ENCODE data around the gene AARS1. TPM values are rescaled to one million over a fixed set of nuclear protein-coding genes. Genes with fewer than 3 reads are reported as not detected.
"Not testable (repeated sequence)": the region's sequence is repeated elsewhere in the genome, so short reads cannot be mapped to it uniquely, and the experiment has no call there.

The AARS1 gene
- polyA plus RNA-seq, 4 donors: 21.7 to 56.8 (median 45.4) TPM

GRCh38 chr16:70307726-70308125, 18.4 kb upstream of the AARS1 start:
- not testable (repeated sequence) for H3K27ac ChIP-seq (ENCODE audit: low read depth in 1 of 3, low read length in 2 of 3); H3K9me3 ChIP-seq (ENCODE audit: control insufficient read depth in 2 of 2, insufficient read depth in 1 of 2, low read depth in 1 of 2, low read length in 1 of 2); H3K4me1 ChIP-seq (ENCODE audit: control insufficient read depth in 3 of 3, insufficient read depth in 2 of 3, low read depth in 1 of 3, low read length in 2 of 3); H3K4me3 ChIP-seq (ENCODE audit: low read depth in 1 of 3, low read length in 3 of 3); H3K27me3 ChIP-seq (ENCODE audit: control insufficient read depth in 3 of 3, insufficient read depth in 3 of 3, low read length in 3 of 3); DNase-seq; FAIRE-seq
- H3K36me3 ChIP-seq (ENCODE audit: control insufficient read depth in 3 of 3, insufficient read depth in 2 of 3, low read depth in 1 of 3, low read length in 3 of 3): peaks cover 0 to 16% (median 0%) of the 10 kb centered on the region in 3 donors
- 90 to 100% (median 95%) methylated on average over 2 of the region's 2 CpGs for WGBS, 3 donors

GRCh38 chr16:70306880-70307279, 17.6 kb upstream of the AARS1 start:
- Histone ChIP-seq H3K36me3 (ENCODE audit: control insufficient read depth in 3 of 3, insufficient read depth in 2 of 3, low read depth in 1 of 3, low read length in 3 of 3) (peaks cover 0 to 16% (median 0%) of the 10 kb centered on the region in 3 donors), H3K4me3 (ENCODE audit: low read depth in 1 of 3, low read length in 3 of 3) (no peak overlapping the region), H3K9me3 (ENCODE audit: control insufficient read depth in 2 of 2, insufficient read depth in 1 of 2, low read depth in 1 of 2, low read length in 1 of 2) (no peaks in the 10 kb centered on the region), H3K27ac (ENCODE audit: low read depth in 1 of 3, low read length in 2 of 3) (no peak overlapping the region), H3K4me1 (ENCODE audit: control insufficient read depth in 3 of 3, insufficient read depth in 2 of 3, low read depth in 1 of 3, low read length in 2 of 3) (no peaks in the 10 kb centered on the region), H3K27me3 (ENCODE audit: control insufficient read depth in 3 of 3, insufficient read depth in 3 of 3, low read length in 3 of 3) (no peaks in the 10 kb centered on the region)
- FAIRE-seq: no peak
- no peak for DNase-seq
- 90 to 96% (median 91%) methylated on average over 2 of the region's 2 CpGs for WGBS, 3 donors

- H3K4me1 ChIP-seq (ENCODE audit: control insufficient read depth in 3 of 3, insufficient read depth in 2 of 3, low read depth in 1 of 3, low read length in 2 of 3): peaks cover 0 to 5% (median 2%) of the 10 kb centered on the region in 3 donors
- FAIRE-seq (no peak), DNase-seq (no peak)
- H3K4me3 ChIP-seq (ENCODE audit: low read depth in 1 of 3, low read length in 3 of 3): no peak overlapping the region
- H3K27ac ChIP-seq (ENCODE audit: low read depth in 1 of 3, low read length in 2 of 3): no peak overlapping the region
- 64 to 74% (median 70%) methylated on average over 3 of the region's 3 CpGs for WGBS, 3 donors
- no peaks in the 10 kb centered on the region for H3K27me3 ChIP-seq (ENCODE audit: control insufficient read depth in 3 of 3, insufficient read depth in 3 of 3, low read length in 3 of 3)
- peaks cover 0 to 19% (median 2%) of the 10 kb centered on the region in 3 donors for H3K36me3 ChIP-seq (ENCODE audit: control insufficient read depth in 3 of 3, insufficient read depth in 2 of 3, low read depth in 1 of 3, low read length in 3 of 3)
- no peaks in the 10 kb centered on the region for H3K9me3 ChIP-seq (ENCODE audit: control insufficient read depth in 2 of 2, insufficient read depth in 1 of 2, low read depth in 1 of 2, low read length in 1 of 2)
Observed at GRCh38 chr16:70304892-70305448, 15.7 kb upstream of the AARS1 start.

GRCh38 chr16:70302745-70303144, 13.4 kb upstream of the AARS1 start:
- no peak overlapping the region for H3K27ac ChIP-seq (ENCODE audit: low read depth in 1 of 3, low read length in 2 of 3)
- H3K27me3 ChIP-seq (ENCODE audit: control insufficient read depth in 3 of 3, insufficient read depth in 3 of 3, low read length in 3 of 3): no peaks in the 10 kb centered on the region
- peaks cover 0 to 5% (median 2%) of the 10 kb centered on the region in 3 donors for H3K4me1 ChIP-seq (ENCODE audit: control insufficient read depth in 3 of 3, insufficient read depth in 2 of 3, low read depth in 1 of 3, low read length in 2 of 3)
- H3K4me3 ChIP-seq (ENCODE audit: low read depth in 1 of 3, low read length in 3 of 3): no peak overlapping the region
- H3K9me3 ChIP-seq (ENCODE audit: control insufficient read depth in 2 of 2, insufficient read depth in 1 of 2, low read depth in 1 of 2, low read length in 1 of 2): no peaks in the 10 kb centered on the region
- H3K36me3 ChIP-seq (ENCODE audit: control insufficient read depth in 3 of 3, insufficient read depth in 2 of 3, low read depth in 1 of 3, low read length in 3 of 3): peaks cover 0 to 17% (median 2%) of the 10 kb centered on the region in 3 donors
- DNase-seq: no peak
- WGBS, 3 donors: 68 to 88% (median 72%) methylated on average over 1 of the region's 1 CpG
- FAIRE-seq: no peak

GRCh38 chr16:70301121-70301520, 11.8 kb upstream of the AARS1 start:
- no peak for DNase-seq
- Histone ChIP-seq H3K4me1 (ENCODE audit: control insufficient read depth in 3 of 3, insufficient read depth in 2 of 3, low read depth in 1 of 3, low read length in 2 of 3) (peaks cover 0 to 5% (median 2%) of the 10 kb centered on the region in 3 donors), H3K27ac (ENCODE audit: low read depth in 1 of 3, low read length in 2 of 3) (no peak overlapping the region), H3K27me3 (ENCODE audit: control insufficient read depth in 3 of 3, insufficient read depth in 3 of 3, low read length in 3 of 3) (no peaks in the 10 kb centered on the region), H3K4me3 (ENCODE audit: low read depth in 1 of 3, low read length in 3 of 3) (no peak overlapping the region), H3K9me3 (ENCODE audit: control insufficient read depth in 2 of 2, insufficient read depth in 1 of 2, low read depth in 1 of 2, low read length in 1 of 2) (no peaks in the 10 kb centered on the region), H3K36me3 (ENCODE audit: control insufficient read depth in 3 of 3, insufficient read depth in 2 of 3, low read depth in 1 of 3, low read length in 3 of 3) (peaks cover 0 to 15% (median 2%) of the 10 kb centered on the region in 3 donors)
- WGBS, 3 donors: 97 to 100% (median 97%) methylated on average over 1 of the region's 1 CpG
- FAIRE-seq: no peak

GRCh38 chr16:70298988-70299938, 10.0 kb upstream of the AARS1 start, which contains the start of gene DDX19B:
DDX19B (plus strand) TSS chr16:70299186; CDS start chr16:70299298, 112 bp downstream.
- Histone ChIP-seq H3K27ac (ENCODE audit: low read depth in 1 of 3, low read length in 2 of 3) (peak within 1 kb of the TSS; percentile 85 to 96 (median 92)), H3K4me3 (ENCODE audit: low read depth in 1 of 3, low read length in 3 of 3) (peak within 1 kb of the TSS; percentile 67 to 79 (median 76)), H3K4me1 (ENCODE audit: control insufficient read depth in 3 of 3, insufficient read depth in 2 of 3, low read depth in 1 of 3, low read length in 2 of 3) (peaks cover 0 to 5% (median 2%) of the 10 kb centered on the region in 3 donors), H3K9me3 (ENCODE audit: control insufficient read depth in 2 of 2, insufficient read depth in 1 of 2, low read depth in 1 of 2, low read length in 1 of 2) (no peaks in the 10 kb centered on the region), H3K27me3 (ENCODE audit: control insufficient read depth in 3 of 3, insufficient read depth in 3 of 3, low read length in 3 of 3) (no peaks in the 10 kb centered on the region), H3K36me3 (ENCODE audit: control insufficient read depth in 3 of 3, insufficient read depth in 2 of 3, low read depth in 1 of 3, low read length in 3 of 3) (peaks cover 0 to 12% (median 2%) of the 10 kb centered on the region in 3 donors)
- FAIRE-seq (no peak), DNase-seq (peak; percentile 82 to 92)
- WGBS, 3 donors: 1% methylated on average over 37 of the region's 37 CpGs

- H3K27me3 ChIP-seq (ENCODE audit: control insufficient read depth in 3 of 3, insufficient read depth in 3 of 3, low read length in 3 of 3): no peaks in the 10 kb centered on the region
- H3K4me3 ChIP-seq (ENCODE audit: low read depth in 1 of 3, low read length in 3 of 3): no peak overlapping the region
- FAIRE-seq: no peak
- peaks cover 0 to 5% (median 2%) of the 10 kb centered on the region in 3 donors for H3K4me1 ChIP-seq (ENCODE audit: control insufficient read depth in 3 of 3, insufficient read depth in 2 of 3, low read depth in 1 of 3, low read length in 2 of 3)
- no peak for DNase-seq
- no peaks in the 10 kb centered on the region for H3K9me3 ChIP-seq (ENCODE audit: control insufficient read depth in 2 of 2, insufficient read depth in 1 of 2, low read depth in 1 of 2, low read length in 1 of 2)
- peaks cover 0 to 4% (median 0%) of the 10 kb centered on the region in 3 donors for H3K36me3 ChIP-seq (ENCODE audit: control insufficient read depth in 3 of 3, insufficient read depth in 2 of 3, low read depth in 1 of 3, low read length in 3 of 3)
- H3K27ac ChIP-seq (ENCODE audit: low read depth in 1 of 3, low read length in 2 of 3): no peak overlapping the region
Observed at GRCh38 chr16:70295634-70296033, 6.3 kb upstream of the AARS1 start.

GRCh38 chr16:70294385-70295025, 5.2 kb upstream of the AARS1 start:
- Histone ChIP-seq H3K4me3 (ENCODE audit: low read depth in 1 of 3, low read length in 3 of 3) (no peak overlapping the region), H3K4me1 (ENCODE audit: control insufficient read depth in 3 of 3, insufficient read depth in 2 of 3, low read depth in 1 of 3, low read length in 2 of 3) (no peaks in the 10 kb centered on the region), H3K9me3 (ENCODE audit: control insufficient read depth in 2 of 2, insufficient read depth in 1 of 2, low read depth in 1 of 2, low read length in 1 of 2) (no peaks in the 10 kb centered on the region), H3K27me3 (ENCODE audit: control insufficient read depth in 3 of 3, insufficient read depth in 3 of 3, low read length in 3 of 3) (no peaks in the 10 kb centered on the region), H3K27ac (ENCODE audit: low read depth in 1 of 3, low read length in 2 of 3) (no peak overlapping the region), H3K36me3 (ENCODE audit: control insufficient read depth in 3 of 3, insufficient read depth in 2 of 3, low read depth in 1 of 3, low read length in 3 of 3) (no peaks in the 10 kb centered on the region)
- DNase-seq (no peak), FAIRE-seq (no peak)
- 94 to 95% (median 94%) methylated on average over 28 of the region's 28 CpGs for WGBS, 3 donors
